OCI-LY1 (cell line): ENCODE measurements around the gene C20orf204.

Experiments used
- EZH2 ChIP-seq: fragments of 200-600 bp; sonication (generic), shearing (Covaris generic); IDR thresholded peaks from 2 replicates; pipeline ENCODE4 v1.8.0; 2017; ENCODE audit warnings: borderline replicate concordance, mixed run types, mild to moderate bottlenecking, antibody characterized with exemption, low read length, moderate library complexity, mixed read lengths
- TF ChIP-seq, protein P1 (sequence below): fragments of 200-600 bp; sonication (generic), shearing (Covaris generic); IDR thresholded peaks from 2 replicates; pipeline ENCODE4 v1.5.1; 2017; ENCODE audit warnings: mild to moderate bottlenecking, antibody characterized with exemption, low read length, moderate library complexity, mixed read lengths

DNA sequence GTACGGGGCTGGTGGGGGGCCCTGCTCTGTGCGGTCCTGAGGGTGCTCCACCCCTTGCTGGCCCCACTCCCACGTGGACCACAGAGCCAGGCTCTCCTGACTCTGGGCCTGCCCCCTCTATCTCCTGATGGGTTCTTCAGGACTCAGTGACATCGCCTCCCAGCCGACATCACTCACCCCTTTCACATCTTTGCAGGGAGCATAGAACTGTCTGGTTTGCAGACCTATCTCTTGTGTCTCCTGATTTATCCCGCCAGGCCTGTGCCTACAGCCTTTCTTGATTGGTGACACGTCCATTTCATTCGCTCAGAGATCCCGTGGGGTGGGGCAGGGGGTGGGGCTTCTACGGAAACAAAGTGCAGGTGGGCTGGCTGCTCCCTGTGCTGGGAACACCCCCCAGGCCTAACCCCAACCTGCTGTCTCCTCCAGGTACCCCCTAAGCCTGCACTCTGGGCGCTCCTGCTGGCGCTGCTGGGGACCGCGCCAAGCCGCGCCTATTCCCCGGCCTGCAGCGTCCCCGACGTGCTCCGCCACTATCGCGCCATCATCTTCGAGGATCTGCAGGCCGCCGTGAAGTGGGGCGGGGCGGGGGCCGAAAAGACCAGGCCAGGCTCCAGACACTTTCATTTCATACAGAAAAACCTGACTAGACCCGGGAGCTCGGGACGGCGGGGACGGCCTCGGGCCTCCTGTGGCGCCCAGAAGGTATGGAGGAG is 1.7 kb downstream of the C20orf204 start:
- TF ChIP-seq, protein P1, sequence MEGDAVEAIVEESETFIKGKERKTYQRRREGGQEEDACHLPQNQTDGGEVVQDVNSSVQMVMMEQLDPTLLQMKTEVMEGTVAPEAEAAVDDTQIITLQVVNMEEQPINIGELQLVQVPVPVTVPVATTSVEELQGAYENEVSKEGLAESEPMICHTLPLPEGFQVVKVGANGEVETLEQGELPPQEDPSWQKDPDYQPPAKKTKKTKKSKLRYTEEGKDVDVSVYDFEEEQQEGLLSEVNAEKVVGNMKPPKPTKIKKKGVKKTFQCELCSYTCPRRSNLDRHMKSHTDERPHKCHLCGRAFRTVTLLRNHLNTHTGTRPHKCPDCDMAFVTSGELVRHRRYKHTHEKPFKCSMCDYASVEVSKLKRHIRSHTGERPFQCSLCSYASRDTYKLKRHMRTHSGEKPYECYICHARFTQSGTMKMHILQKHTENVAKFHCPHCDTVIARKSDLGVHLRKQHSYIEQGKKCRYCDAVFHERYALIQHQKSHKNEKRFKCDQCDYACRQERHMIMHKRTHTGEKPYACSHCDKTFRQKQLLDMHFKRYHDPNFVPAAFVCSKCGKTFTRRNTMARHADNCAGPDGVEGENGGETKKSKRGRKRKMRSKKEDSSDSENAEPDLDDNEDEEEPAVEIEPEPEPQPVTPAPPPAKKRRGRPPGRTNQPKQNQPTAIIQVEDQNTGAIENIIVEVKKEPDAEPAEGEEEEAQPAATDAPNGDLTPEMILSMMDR: no peak
- no peak for TF ChIP-seq EZH2
